Right ventricle myocardium superior (tissue), 1 donor: ENCODE measurements around the gene IQCM. TPM values are rescaled to one million over a fixed set of nuclear protein-coding genes. Genes with fewer than 3 reads are reported as not detected.

Experiments used
- ATAC-seq: fragments of 200-7000 bp; cut with Tn5 transposase; one replicate; pipeline ENCODE4 v1.9.1; 2020; ENCODE audit warnings: mild to moderate bottlenecking; ENCODE audit not compliant: poor library complexity
- DNase-seq: peaks from one replicate; pipeline ENCODE4 v3.0.0-alpha.2; 2020
- intact Hi-C: fragments of 100-400 bp; cut with DNase I; formaldehyde crosslinking; loops from one replicate; pipeline ENCODE4 v1.11.2; 2022
- long read RNA-seq: library from polyadenylated mRNA; unstranded; transcript quantifications from one replicate; pipeline ENCODE4 v2.0.0, GENCODE V29; 2021
- total RNA-seq: library from RNA; stranded (reverse); fragmentation: NEBNext Ultra II Directional; extraction: Animal tissue kit (Norgen Biotek cat#: 25700); gene quantifications from one replicate; pipeline ENCODE4 v1.2.1, GENCODE V29; 2021
- donor health status: DM: no; HTN: yes; CAD: no; lungs with severe emphysema.

Gene IQCM
- total RNA-seq, result not detected
- long read RNA-seq, result 0 reads

DNA sequence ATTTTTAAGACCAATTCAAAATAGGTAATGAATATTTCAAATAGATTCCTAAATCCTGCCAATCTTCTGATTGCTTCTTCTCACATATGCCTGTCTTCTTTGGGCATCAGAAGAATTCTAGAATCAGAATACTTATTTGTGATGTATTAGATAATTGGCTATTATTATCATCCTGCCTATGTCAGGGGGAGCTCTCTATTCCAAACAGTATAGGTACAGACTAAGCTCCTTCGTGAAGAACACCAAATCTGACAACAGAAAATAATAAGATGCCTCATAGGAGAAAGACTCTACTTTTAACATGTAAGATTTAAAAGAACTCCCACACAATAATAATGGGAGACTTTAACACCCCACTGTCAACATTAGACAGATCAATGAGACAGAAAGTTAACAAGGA, at the start of gene IQCM:
Gene IQCM (minus strand): TSS at position 101 of the 400 bp plus-strand sequence. CDS start 73,152 bp downstream, outside the sequence.
- ATAC-seq (no peak), DNase-seq (no peak)
- intact Hi-C loops, result no loop called here

DNA sequence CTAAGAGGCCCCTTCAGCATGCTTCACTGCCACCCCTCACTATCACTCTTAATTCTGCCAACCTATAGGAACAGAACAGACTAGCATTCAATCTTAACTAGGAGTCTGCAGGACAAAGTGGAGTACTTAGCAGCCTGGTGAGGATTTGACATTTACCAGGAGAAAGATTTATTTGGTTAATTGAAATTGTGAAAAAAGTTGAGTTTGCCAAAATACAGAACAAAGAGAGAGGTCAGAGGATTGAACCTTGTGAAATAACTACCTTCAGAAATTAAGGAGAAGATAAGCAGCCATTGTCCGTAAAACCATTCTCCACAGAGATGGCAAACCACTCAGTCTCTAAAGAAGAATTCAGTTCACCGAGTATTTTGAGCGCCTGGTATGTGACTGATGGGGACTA, 41.8 kb upstream of the IQCM start:
- no peak for DNase-seq
- intact Hi-C loops, result no loop called here
- no peak for ATAC-seq

- intact Hi-C loops, result no loop called here
- ATAC-seq (no peak), DNase-seq (no peak)
Measured at GRCh38 chr4:149845743-149846142, 30.1 kb upstream of the IQCM start.

DNA sequence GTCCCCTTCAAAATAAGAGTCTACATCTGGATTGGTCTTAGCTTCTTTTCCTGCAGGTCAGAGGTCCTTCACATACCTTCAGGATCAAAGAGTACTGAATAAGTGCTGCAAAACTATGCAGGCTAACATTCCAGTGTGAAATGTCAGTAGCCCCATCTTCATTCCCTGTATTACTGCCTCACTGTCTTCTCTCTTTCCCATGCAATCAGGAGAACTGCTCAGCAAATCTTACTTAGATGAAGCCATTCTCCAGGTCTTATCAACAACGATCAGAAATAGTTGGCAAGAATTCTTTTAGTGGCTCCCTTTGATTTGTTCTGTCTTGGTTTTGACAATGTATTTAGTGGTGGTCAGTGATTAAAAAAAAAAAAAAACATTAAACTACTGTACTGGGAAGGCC, 26.0 kb upstream of the IQCM start:
- no peak for DNase-seq
- intact Hi-C loops, result no loop called here
- ATAC-seq, result no peak

GRCh38 chr4:149838036-149838435, 22.4 kb upstream of the IQCM start:
- intact Hi-C loops, result no loop called here
- ATAC-seq, result no peak
- no peak for DNase-seq

DNA sequence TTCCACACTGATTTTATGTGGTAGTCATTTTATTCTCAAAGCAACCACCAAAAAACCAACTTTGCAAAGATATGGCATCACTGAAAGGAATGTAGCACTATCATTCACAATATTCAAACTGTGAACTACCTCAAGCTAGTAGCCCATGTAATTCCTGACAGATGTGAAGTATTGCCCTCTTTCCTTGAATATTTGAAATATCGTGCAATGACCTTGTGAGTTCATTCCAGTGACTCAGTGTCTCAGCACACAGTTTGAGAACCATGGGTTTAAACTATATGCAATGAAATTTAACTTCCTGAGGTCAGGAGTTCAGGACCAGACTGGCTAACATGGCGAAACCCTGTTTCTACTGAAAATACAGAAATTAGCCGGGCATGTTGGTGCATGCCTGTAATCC, 20.9 kb upstream of the IQCM start:
- intact Hi-C loops, result no loop called here
- no peak for ATAC-seq
- no peak for DNase-seq

DNA sequence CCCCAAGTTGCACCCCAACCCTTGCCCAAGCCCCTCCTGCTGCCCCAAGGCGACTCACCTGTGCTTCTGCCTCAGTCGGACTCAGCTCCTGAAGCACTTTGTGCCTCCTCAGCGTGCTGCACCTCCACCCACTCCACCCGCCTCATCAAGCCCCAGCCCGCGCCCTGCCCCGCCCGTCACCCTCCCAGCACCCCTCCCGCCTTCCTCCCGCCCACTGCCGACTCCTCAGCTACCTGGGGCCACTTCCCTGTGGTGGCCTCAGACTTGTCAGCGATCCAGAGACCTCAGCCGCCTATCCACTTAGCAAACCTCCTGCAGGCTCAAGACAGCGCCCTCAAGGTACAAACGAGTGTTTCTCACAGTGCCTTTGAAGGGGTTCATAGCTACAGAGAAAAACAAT, 19.6 kb upstream of the IQCM start:
- DNase-seq (no peak), ATAC-seq (no peak)

GRCh38 chr4:149831656-149832208, 16.1 kb upstream of the IQCM start:
- DNase-seq (no peak), ATAC-seq (no peak)
- intact Hi-C loops, result no loop called here

More for the DNA sequence above, 19.6 kb upstream of the IQCM start:
- intact Hi-C loops, result no loop called here

DNA sequence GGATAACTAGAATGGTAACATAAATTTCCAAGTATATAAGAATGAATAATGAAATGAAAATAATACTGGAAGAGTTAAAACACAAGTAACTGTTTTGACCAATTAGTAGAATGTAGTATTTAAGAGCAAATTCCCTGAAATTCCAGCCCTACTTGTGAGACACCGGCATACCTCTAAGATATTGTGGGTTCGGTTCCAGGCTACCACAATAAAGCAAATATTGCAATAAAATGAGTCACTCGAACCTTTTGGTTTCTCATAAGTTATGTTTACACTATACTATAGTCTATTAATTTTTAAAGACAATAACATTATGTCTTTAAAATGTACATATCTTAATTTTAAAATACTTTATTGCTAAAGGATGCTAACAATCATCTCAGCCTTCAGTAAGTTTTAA, 15.2 kb upstream of the IQCM start:
- intact Hi-C loops, result no loop called here
- DNase-seq, result no peak
- ATAC-seq, result no peak

DNA sequence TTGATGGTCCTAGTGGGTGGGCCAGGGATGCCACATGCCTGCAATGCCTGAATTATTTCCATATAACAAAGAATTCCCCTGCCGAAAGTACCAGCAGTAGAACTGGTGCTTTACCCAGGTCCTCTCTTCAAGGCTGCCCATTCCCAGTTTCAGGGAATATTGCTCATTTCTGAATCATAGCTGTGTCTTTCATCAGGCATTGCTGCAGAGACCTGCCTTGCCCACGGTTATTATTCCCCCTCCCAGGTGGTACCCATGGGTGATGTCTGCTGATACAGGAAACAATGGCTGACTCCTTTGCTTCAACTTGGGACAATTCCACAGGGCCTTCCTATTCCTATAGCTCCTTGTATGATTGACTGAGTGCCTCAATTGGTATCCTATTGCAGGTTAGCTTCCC, 9.7 kb upstream of the IQCM start:
- no peak for DNase-seq
- intact Hi-C loops, result no loop called here
- ATAC-seq, result no peak

GRCh38 chr4:149823769-149824221, 8.2 kb upstream of the IQCM start:
- intact Hi-C loops, result no loop called here
- no peak for ATAC-seq
- no peak for DNase-seq

GRCh38 chr4:149801416-149801815, 14.2 kb downstream of the IQCM start:
- ATAC-seq, result no peak
- intact Hi-C loops, result no loop called here
- DNase-seq, result no peak

GRCh38 chr4:149799546-149799945, 16.1 kb downstream of the IQCM start:
- intact Hi-C loops, result no loop called here
- no peak for ATAC-seq

DNA sequence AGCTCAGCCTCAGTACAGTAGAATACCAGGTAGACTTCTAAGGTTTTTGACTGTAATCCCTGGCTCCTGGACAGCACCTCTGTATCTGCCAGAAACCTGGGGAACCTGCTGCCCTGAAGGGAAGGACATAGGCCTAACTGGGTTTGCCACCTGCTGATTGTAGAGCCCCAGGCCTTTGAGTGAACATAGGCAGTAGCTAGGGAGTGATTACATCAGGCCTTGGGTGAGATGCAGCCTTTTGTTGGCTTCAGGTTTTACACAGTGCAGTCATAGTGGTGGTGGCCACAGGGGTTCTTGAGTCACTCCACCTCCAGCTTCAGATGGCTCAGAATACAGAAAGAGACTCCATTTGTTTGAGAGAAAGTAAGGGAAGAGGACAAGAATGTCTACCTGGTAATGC, 19.3 kb downstream of the IQCM start:
- ATAC-seq, result no peak
- intact Hi-C loops, result no loop called here
- DNase-seq, result no peak

More at GRCh38 chr4:149799546-149799945, 16.1 kb downstream of the IQCM start:
- no peak for DNase-seq

DNA sequence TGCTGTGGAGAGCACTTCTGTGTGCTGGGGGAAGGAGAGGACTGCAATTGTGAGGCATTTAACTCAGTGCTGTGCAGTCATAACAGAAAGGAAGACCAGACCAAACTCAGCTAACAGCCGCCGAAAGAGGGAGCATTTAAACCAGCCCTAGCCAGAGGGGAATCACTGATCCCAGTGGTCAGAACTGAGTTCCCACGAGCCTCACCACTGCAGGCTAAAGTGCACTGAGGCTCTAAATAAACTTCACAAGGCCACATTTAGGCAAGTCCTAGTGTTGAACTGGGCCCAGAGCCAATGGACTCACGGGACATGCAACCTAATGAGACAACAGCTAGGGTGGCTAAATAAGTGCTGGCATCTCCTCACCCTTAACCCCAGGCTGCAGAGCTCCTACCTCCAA, 20.4 kb downstream of the IQCM start:
- intact Hi-C loops, result no loop called here
- ATAC-seq, result peak; percentile 79
- DNase-seq, result no peak

GRCh38 chr4:149794352-149794751, 21.3 kb downstream of the IQCM start:
- no peak for ATAC-seq
- DNase-seq, result no peak
- intact Hi-C loops, result no loop called here

DNA sequence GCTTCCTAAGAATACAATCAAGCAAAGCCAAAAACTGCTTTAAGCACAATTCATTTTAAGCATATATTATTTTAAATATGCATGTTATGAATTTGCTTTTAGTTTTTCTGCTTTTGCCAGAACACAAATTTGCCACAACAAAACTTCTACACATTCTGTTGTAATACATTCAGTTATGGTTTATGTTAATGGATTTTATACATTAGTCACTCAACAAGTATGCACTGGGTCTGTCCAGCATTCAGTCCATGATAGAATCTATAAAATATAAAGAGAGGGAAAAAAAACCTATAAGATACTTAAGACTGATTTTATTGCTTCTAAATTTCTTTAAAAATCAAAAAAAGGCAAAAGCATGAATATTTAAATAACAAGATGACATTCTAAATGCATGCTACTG, 22.2 kb downstream of the IQCM start:
- no peak for DNase-seq
- no peak for ATAC-seq
- intact Hi-C loops, result no loop called here

- ATAC-seq, result no peak
- no peak for DNase-seq
- intact Hi-C loops, result no loop called here
Measured at GRCh38 chr4:149791851-149792250, 23.8 kb downstream of the IQCM start.

- DNase-seq, result no peak
- ATAC-seq, result peak; percentile 77
- intact Hi-C loops, result no loop called here
Measured at GRCh38 chr4:149790172-149790907, 25.3 kb downstream of the IQCM start.

- ATAC-seq, result no peak
Measured at GRCh38 chr4:149788300-149788699, 27.3 kb downstream of the IQCM start.

More at GRCh38 chr4:149788300-149788699, 27.3 kb downstream of the IQCM start:
- DNase-seq, result no peak
- intact Hi-C loops, result no loop called here
